HG03103 (cell line): ENCODE measurements around the gene ADGRB3.
"Not testable (repeated sequence)": the region's sequence is repeated elsewhere in the genome, so short reads cannot be mapped to it uniquely, and the experiment has no call there.

Experiments
- ATAC-seq: cut with Tn5 transposase; IDR thresholded peaks from one replicate; pipeline ENCODE4 v1.9.1; 2021; ENCODE audit warnings: low read depth; ENCODE audit not compliant: unreplicated experiment

Gene ADGRB3

DNA sequence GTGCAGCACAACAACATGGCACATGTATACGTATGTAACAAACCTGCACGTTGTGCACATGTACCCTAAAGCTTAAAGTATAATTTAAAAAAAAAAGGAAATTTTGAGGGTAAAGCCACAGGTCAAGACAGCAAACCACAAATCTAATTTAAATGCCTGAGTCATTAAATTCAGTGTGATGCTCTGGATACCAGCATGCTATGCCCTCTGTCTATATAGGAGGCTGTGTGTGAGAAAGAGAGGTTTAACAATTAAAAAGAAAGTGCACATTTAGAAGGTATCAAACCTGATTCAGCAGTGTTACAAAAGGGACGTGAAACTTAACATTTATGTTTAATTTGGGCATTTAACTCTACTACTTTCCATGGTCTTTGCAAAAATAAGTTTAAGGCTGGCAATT lies 276.3 kb downstream of the ADGRB3 start:
- ATAC-seq, result no peak

- no peak for ATAC-seq
Measured at GRCh38 chr6:68911811-68912210, 276.7 kb downstream of the ADGRB3 start.

GRCh38 chr6:68912805-68913204 lies 277.7 kb downstream of the ADGRB3 start:
- ATAC-seq, result not testable (repeated sequence)

GRCh38 chr6:68915586-68915985 lies 280.5 kb downstream of the ADGRB3 start:
- ATAC-seq, result no peak

DNA sequence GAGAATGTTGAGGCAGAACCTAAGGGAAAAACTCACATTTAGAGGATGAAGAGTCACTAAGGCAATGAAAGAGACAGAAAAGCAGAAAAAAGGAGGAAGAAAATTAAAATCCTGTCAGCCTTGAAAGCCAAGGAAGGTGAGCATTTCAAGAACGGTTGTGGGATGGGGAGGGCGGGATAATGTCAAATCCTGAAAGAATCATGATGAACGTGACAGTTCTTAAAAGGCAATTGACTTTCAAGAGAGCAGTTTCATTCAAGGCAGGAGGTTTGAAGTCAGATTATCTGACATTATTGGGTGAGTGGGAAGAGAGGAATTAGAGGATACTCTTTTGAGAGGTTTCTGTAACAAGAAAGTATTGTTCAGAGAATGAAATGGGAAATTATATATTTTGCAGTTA lies 284.5 kb downstream of the ADGRB3 start:
- ATAC-seq, result no peak

GRCh38 chr6:68941345-68941744 lies 306.3 kb downstream of the ADGRB3 start:
- no peak for ATAC-seq

DNA sequence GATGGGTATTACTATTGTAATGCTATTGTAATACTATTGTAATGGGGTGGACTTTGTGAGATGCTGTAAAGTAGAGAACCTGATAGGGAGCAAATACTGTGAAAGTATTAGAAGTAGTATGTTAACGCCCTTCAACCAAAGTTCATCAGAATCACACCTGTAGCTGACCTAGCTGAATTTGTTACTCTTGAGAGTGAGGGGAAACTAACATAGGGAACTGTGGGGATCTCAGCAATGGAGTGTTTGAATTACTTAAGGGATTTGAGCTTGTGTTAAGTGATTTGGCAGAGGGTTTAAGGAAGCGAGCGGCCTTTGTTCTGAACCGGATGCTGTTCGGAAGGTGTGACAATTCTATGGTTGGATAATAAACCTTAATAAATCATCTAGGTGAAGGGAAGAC lies 312.6 kb downstream of the ADGRB3 start:
- ATAC-seq, result no peak

DNA sequence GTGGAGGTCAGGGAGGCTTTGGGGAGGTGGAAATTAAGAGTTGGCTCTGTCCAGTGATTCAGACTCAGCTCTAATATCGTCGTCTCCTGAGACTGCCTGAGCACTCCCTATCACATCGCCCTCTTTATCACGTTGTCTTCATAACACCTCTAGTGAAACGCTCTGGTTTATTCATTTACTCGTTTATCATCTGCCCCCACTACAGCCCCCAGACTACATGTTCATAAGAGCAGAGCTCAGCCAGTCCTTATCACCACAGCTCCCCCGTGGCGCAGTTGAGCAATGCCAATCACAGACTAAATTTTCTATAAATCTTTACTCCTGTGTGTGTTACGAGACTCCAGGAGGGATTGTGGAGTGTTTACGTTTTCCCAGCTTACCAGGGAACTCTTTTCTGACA lies 316.2 kb downstream of the ADGRB3 start:
- no peak for ATAC-seq

GRCh38 chr6:68958327-68958726 lies 323.2 kb downstream of the ADGRB3 start:
- ATAC-seq, result no peak

DNA sequence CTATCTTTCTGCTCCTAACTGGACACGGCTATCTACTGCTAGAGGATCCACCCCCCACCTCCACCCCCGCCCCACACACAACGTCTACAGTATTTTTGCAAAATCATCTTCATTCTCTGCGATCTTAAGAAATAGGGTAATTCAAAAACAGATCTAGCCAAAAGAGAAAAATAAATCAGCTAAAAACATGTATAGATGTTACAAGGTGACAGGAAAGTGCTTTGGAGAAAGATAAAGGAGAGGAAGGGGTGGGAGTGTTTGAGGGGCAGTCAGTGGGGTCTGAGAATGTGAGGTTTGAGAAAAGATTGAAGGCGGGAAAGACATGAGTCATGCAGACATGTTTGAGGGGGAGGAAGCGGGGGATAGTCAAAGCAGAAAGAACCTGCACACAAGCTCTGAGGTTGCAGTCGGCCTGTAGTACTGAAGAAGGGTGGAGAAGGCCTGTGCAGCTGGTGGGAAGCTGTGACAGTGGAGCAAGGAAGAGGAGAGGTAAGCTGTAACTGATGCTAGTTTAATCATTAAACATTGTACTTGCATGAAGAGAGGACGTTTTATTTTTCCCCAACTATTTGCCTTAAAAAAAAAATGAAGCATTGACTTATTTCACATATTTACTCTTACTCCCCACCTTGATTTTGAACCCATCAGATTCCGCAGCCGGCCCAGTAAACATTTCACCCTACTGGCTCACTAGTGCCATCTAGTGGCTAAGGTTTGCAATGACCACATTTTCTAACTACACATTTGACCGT lies 332.6 kb downstream of the ADGRB3 start:
- peak; percentile 84 for ATAC-seq

GRCh38 chr6:68968301-68968649 lies 333.2 kb downstream of the ADGRB3 start:
- ATAC-seq, result no peak

- ATAC-seq, result no peak
Measured at GRCh38 chr6:68973066-68973465, 338.0 kb downstream of the ADGRB3 start.

DNA sequence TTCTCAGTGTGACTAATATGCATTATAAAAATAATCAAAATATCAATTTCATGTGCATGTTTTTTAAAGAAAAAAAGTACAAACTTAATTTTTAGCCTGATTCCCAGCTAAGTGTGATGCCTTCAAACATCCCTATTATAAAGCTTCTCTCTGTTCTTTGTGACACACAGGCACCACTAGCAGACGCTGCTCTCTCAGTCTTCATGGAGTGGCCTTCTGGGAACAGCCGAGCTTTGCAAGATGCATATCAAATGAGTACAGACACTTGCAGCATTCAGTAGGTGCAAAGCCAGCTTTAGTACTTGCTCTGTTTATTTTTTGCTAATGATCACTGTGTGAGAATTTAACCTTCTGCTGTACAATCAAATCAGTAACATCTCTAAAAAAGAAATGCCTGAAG lies 340.0 kb downstream of the ADGRB3 start:
- ATAC-seq, result no peak

GRCh38 chr6:68975816-68976215 lies 340.7 kb downstream of the ADGRB3 start:
- no peak for ATAC-seq

DNA sequence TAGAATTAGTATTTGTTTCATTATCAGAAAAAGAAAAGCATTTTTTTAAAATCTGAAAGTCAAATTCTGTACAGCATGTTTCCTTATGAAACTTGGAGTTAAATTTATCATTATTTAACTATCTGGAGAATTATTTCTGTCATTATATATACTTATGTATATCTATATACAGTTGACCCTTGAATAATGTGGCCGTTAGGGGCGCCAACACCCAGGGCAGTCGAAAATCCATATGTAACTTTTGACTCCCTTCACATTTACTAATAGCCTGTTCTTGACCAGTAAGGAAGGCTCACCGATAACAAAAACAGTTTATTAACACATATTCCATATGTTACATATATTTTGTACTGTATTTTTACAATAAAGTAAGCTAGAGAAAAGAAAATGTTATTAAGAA lies 341.2 kb downstream of the ADGRB3 start:
- ATAC-seq, result no peak

DNA sequence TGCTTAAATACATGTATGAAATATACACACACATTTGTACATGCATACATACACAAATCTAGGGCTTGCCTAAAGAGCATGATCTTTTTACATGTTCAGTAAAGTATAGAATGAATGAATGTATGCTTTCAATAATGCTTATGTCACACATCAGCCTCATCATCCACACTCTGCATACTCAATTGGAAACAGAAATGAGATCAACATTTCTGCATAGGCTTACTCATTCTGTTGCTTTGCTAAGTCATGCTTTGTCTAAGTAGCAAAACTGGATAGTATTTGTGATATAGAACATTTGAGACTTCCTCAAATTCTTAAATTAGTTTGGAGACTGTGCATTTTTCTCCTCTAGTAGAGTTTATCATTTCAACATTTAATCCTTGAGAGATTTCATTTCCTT lies 343.3 kb downstream of the ADGRB3 start:
- ATAC-seq, result no peak

- ATAC-seq, result not testable (repeated sequence)
Measured at GRCh38 chr6:68981668-68982067, 346.6 kb downstream of the ADGRB3 start.

GRCh38 chr6:68988698-68989097 lies 353.6 kb downstream of the ADGRB3 start:
- no peak for ATAC-seq

GRCh38 chr6:68990317-68990716 lies 355.2 kb downstream of the ADGRB3 start:
- ATAC-seq, result no peak

DNA sequence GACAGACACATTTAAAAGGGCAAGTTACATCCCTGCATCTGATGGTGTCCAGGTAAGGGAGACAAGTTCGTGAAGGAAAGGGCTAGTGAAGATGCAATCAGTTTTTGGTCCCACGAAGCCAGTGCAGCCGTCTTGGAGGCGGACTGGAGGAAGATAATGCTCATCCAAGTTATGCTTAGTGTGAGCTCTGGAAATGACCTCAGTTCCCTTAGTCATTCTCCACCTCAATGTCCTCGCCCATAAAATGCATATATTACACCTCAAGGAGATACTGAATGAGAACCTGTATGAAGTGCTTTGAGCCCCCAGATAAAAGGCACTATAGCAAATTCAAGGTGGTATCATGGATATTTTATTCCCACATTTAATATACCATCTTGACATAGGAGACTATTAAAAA lies 358.8 kb downstream of the ADGRB3 start:
- no peak for ATAC-seq

DNA sequence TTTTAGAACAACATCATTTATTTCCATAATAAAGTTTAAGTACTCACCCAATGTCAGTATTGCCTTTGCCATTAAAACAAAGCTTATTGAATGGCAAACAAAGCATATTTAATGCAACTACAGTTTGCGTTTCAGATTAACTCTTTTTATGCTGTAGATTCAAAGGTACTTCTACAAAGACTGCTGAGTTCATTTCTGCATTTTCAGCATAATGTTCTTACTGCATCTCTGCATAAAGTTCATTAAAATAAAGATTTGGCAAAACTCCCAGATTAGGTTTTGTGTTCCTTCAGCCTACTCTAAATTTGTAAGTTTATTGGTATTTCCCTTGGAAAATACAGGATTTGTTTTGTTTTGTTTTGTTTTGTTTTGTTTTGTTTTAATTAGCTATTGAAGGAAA lies 359.4 kb downstream of the ADGRB3 start:
- no peak for ATAC-seq

- ATAC-seq, result no peak
Measured at GRCh38 chr6:69005199-69005598, 370.1 kb downstream of the ADGRB3 start.

DNA sequence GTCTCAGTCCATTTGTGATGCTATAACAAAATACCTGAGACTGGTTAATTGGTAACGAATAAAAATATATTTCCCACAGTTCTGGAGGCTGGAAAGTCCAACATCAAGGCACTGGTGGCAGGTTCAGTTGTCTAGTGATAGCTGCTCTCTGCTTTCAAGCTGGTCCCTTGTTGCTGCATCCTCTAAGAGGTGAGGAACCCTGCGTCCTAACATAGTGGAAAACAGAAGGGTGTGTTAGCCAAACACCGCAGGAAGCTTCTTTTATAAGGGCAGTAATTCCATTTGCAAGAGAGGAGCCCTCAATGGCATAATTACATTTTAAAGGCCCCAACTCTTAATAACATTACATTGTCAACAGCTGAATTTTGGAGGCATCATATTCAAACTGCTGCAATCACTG lies 372.7 kb downstream of the ADGRB3 start:
- no peak for ATAC-seq
